CD4-positive, alpha-beta T cell (primary cell): ENCODE measurements around the gene ST6GAL1. TPM values are rescaled to one million over a fixed set of nuclear protein-coding genes. Genes with fewer than 3 reads are reported as not detected.

Experiments
- ATAC-seq: fragments of 200-7000 bp; cut with Tn5 transposase; one replicate; pipeline ENCODE4 v1.10.0; 2022; ENCODE audit warnings: mild to moderate bottlenecking; ENCODE audit not compliant: poor library complexity
- CTCF ChIA-PET: fragments of 350-600 bp; sonication (Branson Sonifier 250); formaldehyde crosslinking; loops from one replicate; lab custom pipeline; 2021; ENCODE audit warnings: antibody characterized with exemption, inconsistent platforms; lab: Charles Lee
- POLR2A ChIA-PET: fragments of 350-600 bp; sonication (Branson Sonifier 250); formaldehyde crosslinking; loops from one replicate; lab custom pipeline; 2021; ENCODE audit warnings: antibody characterized with exemption, inconsistent platforms; lab: Charles Lee
- DNase-seq, 14 experiments: peaks; one replicate each; pipeline ENCODE4 v3.0.0-alpha.2; 2013 to 2020; ENCODE audit warnings: mixed read lengths in 2 of 14
- H3K27ac ChIP-seq, 2 donors: one replicate each; pipeline versions ENCODE4 v1.5.1 to v1.7.0; 2013; ENCODE audit warnings: low read length in 2 of 2, low read depth in 1 of 2, mild to moderate bottlenecking in 1 of 2
- H3K27me3 ChIP-seq, 2 experiments: 1 replicate in 1 of 2; 2 replicates in 1 of 2; pipeline versions ENCODE4 v1.6.1 to v1.7.0; 2013; ENCODE audit warnings: low read length in 2 of 2, control low read depth in 1 of 2, mild to moderate bottlenecking in 1 of 2, moderate library complexity in 1 of 2; ENCODE audit not compliant: insufficient read depth in 2 of 2, control insufficient read depth in 1 of 2
- H3K36me3 ChIP-seq: one replicate; pipeline ENCODE4 v1.6.1; 2013; ENCODE audit warnings: low read length, control low read depth; ENCODE audit not compliant: insufficient read depth
- H3K4me1 ChIP-seq: one replicate; pipeline ENCODE4 v1.6.1; 2013; ENCODE audit warnings: low read length, control low read depth; ENCODE audit not compliant: insufficient read depth
- H3K4me3 ChIP-seq: one replicate; pipeline ENCODE4 v1.5.1; 2013; ENCODE audit warnings: mild to moderate bottlenecking, low read length, moderate library complexity
- H3K9me3 ChIP-seq, 2 experiments: 1 replicate in 1 of 2; 2 replicates in 1 of 2; pipeline versions ENCODE4 v1.6.1 to v1.7.0; 2013; ENCODE audit warnings: low read length in 2 of 2, mild to moderate bottlenecking in 2 of 2, control low read depth in 1 of 2, moderate library complexity in 1 of 2; ENCODE audit not compliant: control insufficient read depth in 1 of 2, insufficient read depth in 1 of 2
- H3K27ac Mint-ChIP-seq: one replicate; pipeline ENCODE4 v1.8.0; 2020; ENCODE audit warnings: mixed read lengths
- H3K27me3 Mint-ChIP-seq: one replicate; pipeline ENCODE4 v1.8.0; 2021; ENCODE audit warnings: mixed read lengths
- H3K36me3 Mint-ChIP-seq: one replicate; pipeline ENCODE4 v1.8.0; 2021; ENCODE audit warnings: low read depth, mixed read lengths
- H3K4me1 Mint-ChIP-seq: one replicate; pipeline ENCODE4 v1.8.0; 2021; ENCODE audit warnings: low read depth, mixed read lengths
- H3K4me3 Mint-ChIP-seq: one replicate; pipeline ENCODE4 v1.8.0; 2020; ENCODE audit warnings: mild to moderate bottlenecking, mixed read lengths
- H3K9me3 Mint-ChIP-seq: one replicate; pipeline ENCODE4 v1.8.0; 2020; ENCODE audit warnings: mixed read lengths
- CTCF ChIP-seq: fragments of 200-600 bp; IDR thresholded peaks from one replicate; pipeline ENCODE4 v1.8.0; 2022; ENCODE audit warnings: antibody characterized with exemption, mild to moderate bottlenecking
- intact Hi-C, 2 experiments: fragments of 100-400 bp; cut with DNase I in 1 of 2; cut with micrococcal nuclease in 1 of 2; formaldehyde crosslinking; loops; one replicate each; pipeline versions ENCODE4 v1.15.1 to v1.9.0; 2023 to 2025; cut with DNase I, micrococcal nuclease
- total RNA-seq, 174 experiments: library from RNA in 2 of 174; stranded (reverse) in 2 of 174; gene quantifications; one replicate each; pipeline ENCODE4 v1.2.3 and lab custom pipeline; 2021 to 2026

ST6GAL1 gene
- total RNA-seq, 2 experiments from 2014 or later = 27.6 to 29.1 TPM

GRCh38 chr3:187036394-187036793 is 106.1 kb downstream of the ST6GAL1 start:
- H3K27ac Mint-ChIP-seq = peak overlapping the region; percentile 76
- peaks cover 51% of the 10 kb centered on the region for H3K4me1 ChIP-seq
- no peaks in the 10 kb centered on the region for H3K27me3 Mint-ChIP-seq
- no peaks in the 10 kb centered on the region for H3K27me3 ChIP-seq
- ATAC-seq (no peak), DNase-seq (no peak)
- CTCF ChIA-PET = interaction anchor here (1.5 to 4.6 kb wide), 2 partner anchors 10 to 20 kb away, joined by 3 to 17 read pairs; no protein-coding TSS in a partner anchor
- no peak overlapping the region for H3K4me3 Mint-ChIP-seq
- no peak for TF ChIP-seq CTCF
- POLR2A ChIA-PET = interaction anchor here (12.6 kb wide), 1 partner anchor 8 kb away, joined by 180 read pairs; no protein-coding TSS in a partner anchor
- no peak overlapping the region for H3K4me3 ChIP-seq
- intact Hi-C loops = no loop called here
- H3K4me1 Mint-ChIP-seq = peaks cover 74% of the 10 kb centered on the region
- peaks cover 58% of the 10 kb centered on the region for H3K36me3 ChIP-seq
- no peak overlapping the region for H3K27ac ChIP-seq
- H3K36me3 Mint-ChIP-seq = peaks cover 80% of the 10 kb centered on the region
- peaks cover 8% of the 10 kb centered on the region for H3K9me3 Mint-ChIP-seq
- H3K9me3 ChIP-seq = peaks cover 4 to 6% of the 10 kb centered on the region in 2 experiments

GRCh38 chr3:187039100-187039722 is 108.9 kb downstream of the ST6GAL1 start:
- Mint-ChIP-seq H3K27ac (peak overlapping the region; percentile 93), H3K4me3 (peak overlapping the region; percentile 32), H3K9me3 (peaks cover 8% of the 10 kb centered on the region), H3K36me3 (peaks cover 85% of the 10 kb centered on the region), H3K4me1 (peaks cover 79% of the 10 kb centered on the region), H3K27me3 (no peaks in the 10 kb centered on the region)
- peaks cover 0 to 6% of the 10 kb centered on the region in 2 experiments for H3K9me3 ChIP-seq
- H3K27me3 ChIP-seq = no peaks in the 10 kb centered on the region
- no peak overlapping the region for H3K4me3 ChIP-seq
- ChIA-PET POLR2A (interaction anchor here (1.5 to 12.6 kb wide), 3 partner anchors 10 to 256 kb away, joined by 5 to 180 read pairs (median 7); partner anchors contain the start of gene EIF4A2), CTCF (interaction anchor here (0.6 to 4.6 kb wide), 3 partner anchors 8 to 93 kb away, joined by 3 to 17 read pairs (median 5); no protein-coding TSS in a partner anchor)
- peak in 5 of 14 experiments; percentile 23 to 56 (median 41) for DNase-seq
- H3K36me3 ChIP-seq = peaks cover 64% of the 10 kb centered on the region
- TF ChIP-seq CTCF = no peak
- H3K4me1 ChIP-seq = peaks cover 58% of the 10 kb centered on the region
- peak overlapping the region; percentile 43 to 84 for H3K27ac ChIP-seq
- intact Hi-C loops = no loop called here
- no peak for ATAC-seq

GRCh38 chr3:187039723-187040414 is 109.5 kb downstream of the ST6GAL1 start:
- H3K27me3 ChIP-seq = no peaks in the 10 kb centered on the region

More at GRCh38 chr3:187039723-187040414, 109.5 kb downstream of the ST6GAL1 start:
- TF ChIP-seq CTCF = no peak
- DNase-seq = no peak
- peak overlapping the region; percentile 43 to 84 for H3K27ac ChIP-seq
- peaks cover 8% of the 10 kb centered on the region for H3K9me3 Mint-ChIP-seq
- H3K4me3 Mint-ChIP-seq = no peak overlapping the region
- no peaks in the 10 kb centered on the region for H3K27me3 Mint-ChIP-seq
- no peak for ATAC-seq
- ChIA-PET POLR2A (interaction anchor here (1.5 to 12.6 kb wide), 3 partner anchors 11 to 257 kb away, joined by 5 to 180 read pairs (median 7); partner anchors contain the start of gene EIF4A2), CTCF (interaction anchor here (0.6 to 4.6 kb wide), 4 partner anchors 9 to 100 kb away, joined by 3 to 17 read pairs (median 4); partner anchors contain the start of gene RPL39L)
- peak overlapping the region; percentile 93 for H3K27ac Mint-ChIP-seq
- H3K4me1 ChIP-seq = peaks cover 60% of the 10 kb centered on the region
- peaks cover 79% of the 10 kb centered on the region for H3K4me1 Mint-ChIP-seq
- peaks cover 85% of the 10 kb centered on the region for H3K36me3 Mint-ChIP-seq
- H3K9me3 ChIP-seq = peaks cover 0 to 6% of the 10 kb centered on the region in 2 experiments
- no peak overlapping the region for H3K4me3 ChIP-seq
- H3K36me3 ChIP-seq = peaks cover 68% of the 10 kb centered on the region
- intact Hi-C loops = loop anchor here in 1 of 2 experiments (5.0 kb wide), 1 partner anchor 38 kb away; no protein-coding TSS in a partner anchor
